HG03571 (cell line): ENCODE data around the gene TRPC4AP.
"Not testable (repeated sequence)": the region's sequence is repeated elsewhere in the genome, so short reads cannot be mapped to it uniquely, and the experiment has no call there.

Source experiments
- ATAC-seq: cut with Tn5 transposase; IDR thresholded peaks from one replicate; pipeline ENCODE4 v1.9.1; 2021; ENCODE audit not compliant: unreplicated experiment

Gene TRPC4AP

GRCh38 chr20:35106827-35107380 lies 14.3 kb upstream of the TRPC4AP start:
- ATAC-seq: no peak

- ATAC-seq: no peak
Observed at GRCh38 chr20:35104685-35105295, 12.2 kb upstream of the TRPC4AP start.

DNA sequence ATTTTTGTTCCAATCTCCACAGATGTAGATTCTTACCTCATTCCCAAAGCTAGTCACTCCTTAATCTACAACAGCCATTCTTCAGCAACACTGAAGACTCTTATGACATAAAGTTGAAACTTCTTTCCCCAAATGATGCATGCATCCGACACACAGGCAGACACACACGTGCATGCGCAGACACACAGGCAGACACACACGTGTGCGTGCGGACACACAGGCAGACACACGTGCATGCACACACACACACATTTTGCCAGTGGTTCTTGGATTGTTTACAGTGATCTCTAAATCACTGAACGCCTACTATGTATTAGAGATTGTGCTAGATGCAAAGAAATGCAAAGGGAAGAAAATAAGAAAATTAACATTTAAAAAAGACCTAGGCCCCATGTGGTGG lies 9.0 kb upstream of the TRPC4AP start:
- no peak for ATAC-seq

GRCh38 chr20:35093267-35093884 lies 769 bp upstream of the TRPC4AP start:
- ATAC-seq: no peak

GRCh38 chr20:35091816-35092523 lies 637 bp downstream of the TRPC4AP start:
- no peak for ATAC-seq

GRCh38 chr20:35088231-35089145 lies 4.1 kb downstream of the TRPC4AP start:
- ATAC-seq: no peak

DNA sequence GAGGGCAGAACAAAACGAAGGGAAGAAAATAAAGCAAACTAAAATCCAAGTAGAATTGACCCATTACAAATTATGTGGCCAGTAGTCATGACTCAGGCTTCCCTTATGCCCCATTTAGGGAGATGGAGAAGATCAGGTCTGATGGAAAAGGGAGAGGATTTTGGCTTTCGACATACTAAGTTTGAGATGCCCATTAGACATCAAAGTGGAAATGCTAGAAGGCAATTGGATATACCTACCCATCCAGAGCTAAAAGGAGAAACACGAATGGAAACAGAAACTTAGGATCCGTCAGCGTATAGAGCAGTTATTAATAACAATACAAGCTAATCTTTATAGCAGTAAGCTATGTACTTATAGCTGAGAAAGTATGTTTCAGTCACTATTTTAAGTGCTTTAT lies 4.8 kb downstream of the TRPC4AP start:
- ATAC-seq: no peak

DNA sequence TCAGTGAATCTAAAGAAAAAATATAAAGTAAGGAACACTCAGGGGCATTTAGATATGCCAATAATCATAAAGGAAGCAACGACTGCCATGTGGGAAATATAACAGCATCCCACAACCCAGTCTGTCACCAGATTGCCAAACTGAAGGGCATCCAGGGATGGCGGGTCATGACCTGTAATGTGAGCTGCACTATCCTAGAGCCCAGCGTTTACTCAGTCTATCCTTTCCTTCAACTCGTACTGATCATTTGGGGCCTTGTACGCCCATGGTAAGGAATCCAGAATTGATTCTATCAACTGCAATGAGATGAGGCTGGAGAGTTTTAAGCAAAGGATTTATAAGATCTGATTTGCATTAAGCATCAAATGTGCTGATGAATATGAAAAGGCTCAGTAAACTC lies 5.3 kb downstream of the TRPC4AP start:
- no peak for ATAC-seq

- ATAC-seq: no peak
Observed at GRCh38 chr20:35085477-35086225, 7.0 kb downstream of the TRPC4AP start.

GRCh38 chr20:35084998-35085397 lies 7.6 kb downstream of the TRPC4AP start:
- ATAC-seq: no peak

- ATAC-seq: not testable (repeated sequence)
Observed at GRCh38 chr20:35080348-35080642, 12.3 kb downstream of the TRPC4AP start.

- no peak for ATAC-seq
Observed at GRCh38 chr20:35079472-35080347, 12.9 kb downstream of the TRPC4AP start.

- no peak for ATAC-seq
Observed at GRCh38 chr20:35077872-35078271, 14.7 kb downstream of the TRPC4AP start.

- no peak for ATAC-seq
Observed at GRCh38 chr20:35077341-35077740, 15.3 kb downstream of the TRPC4AP start.

GRCh38 chr20:35071436-35072153 lies 21.0 kb downstream of the TRPC4AP start:
- not testable (repeated sequence) for ATAC-seq

- no peak for ATAC-seq
Observed at GRCh38 chr20:35066194-35066593, 26.4 kb downstream of the TRPC4AP start.

DNA sequence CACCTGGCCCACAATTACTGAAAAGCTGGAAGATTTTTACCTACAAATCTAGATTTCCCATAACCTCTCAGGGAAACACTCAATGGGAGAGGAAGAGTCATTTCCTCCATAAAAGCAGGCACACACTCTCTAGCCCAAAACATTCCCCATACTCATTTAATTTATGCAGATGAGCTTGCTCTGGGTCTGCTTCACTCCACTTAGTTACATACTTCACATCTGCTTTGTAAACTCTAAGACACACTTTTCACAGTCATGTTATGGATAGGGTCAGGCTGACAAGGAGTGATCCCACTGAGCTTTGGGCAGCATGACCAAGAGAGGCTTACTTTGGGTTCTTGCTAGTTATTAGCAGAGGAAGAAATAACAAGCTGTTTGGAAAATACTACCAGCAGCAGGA lies 27.4 kb downstream of the TRPC4AP start:
- no peak for ATAC-seq

DNA sequence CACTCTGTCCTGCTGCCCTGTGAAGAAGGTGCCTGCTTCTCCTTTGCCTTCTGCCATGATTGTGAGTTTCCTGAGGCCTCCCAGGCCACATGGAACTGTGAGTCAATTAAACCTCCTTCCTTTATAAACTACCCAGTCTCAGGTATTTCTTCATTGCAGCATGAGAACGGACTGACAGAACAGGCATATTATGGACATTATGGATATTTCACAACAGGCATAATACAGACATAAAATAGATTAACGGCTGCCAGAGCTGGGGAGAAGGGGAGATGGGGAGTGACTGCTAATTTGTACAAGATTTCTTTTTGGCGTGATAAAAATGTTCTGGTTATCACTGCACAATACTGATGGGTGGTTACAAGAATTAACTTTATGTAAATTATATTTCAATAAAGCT lies 29.4 kb downstream of the TRPC4AP start:
- no peak for ATAC-seq

DNA sequence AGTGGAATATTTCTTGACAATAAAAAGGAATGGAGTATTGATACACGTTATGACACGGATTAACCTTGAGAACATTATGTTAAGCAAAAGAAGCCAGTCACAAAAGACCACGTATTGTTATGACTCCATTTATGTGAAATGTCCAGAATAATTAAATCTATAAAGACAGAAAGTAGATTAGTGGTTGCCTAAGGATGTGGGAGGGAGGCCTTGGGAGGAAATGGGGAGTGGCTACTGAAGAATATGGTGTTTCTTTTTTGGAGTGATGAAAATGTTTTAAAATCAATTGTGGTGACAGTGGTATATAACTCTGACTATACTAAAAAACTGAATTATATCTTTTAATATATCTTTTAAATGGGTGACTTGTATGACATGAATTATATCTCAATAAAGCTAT lies 30.1 kb downstream of the TRPC4AP start:
- ATAC-seq: no peak
